Right lobe of liver (tissue), 6 donors: ENCODE results near the gene NUDT9. TPM values are rescaled to one million over a fixed set of nuclear protein-coding genes. Genes with fewer than 3 reads are reported as not detected.

Experiments used
- ATAC-seq, 4 donors: fragments of 200-7000 bp; cut with Tn5 transposase; one replicate each; pipeline ENCODE4 v1.9.1; 2020; ENCODE audit warnings: mild to moderate bottlenecking in 4 of 4, moderate library complexity in 4 of 4
- DNase-seq, 3 donors: peaks; one replicate each; pipeline ENCODE4 v3.0.0-alpha.2; 2020
- H3K27ac ChIP-seq, 3 donors: fragments of 200-600 bp; one replicate each; pipeline ENCODE4 v1.8.0; 2022
- H3K27me3 ChIP-seq, 2 donors: fragments of 200-600 bp; one replicate each; pipeline ENCODE4 v1.8.0; 2022
- H3K36me3 ChIP-seq, 4 donors: fragments of 200-600 bp; sonication (generic) in 1 of 4; one replicate each; pipeline versions ENCODE4 v1.5.1 to v1.8.0; 2017 to 2022; ENCODE audit warnings: control low read depth in 1 of 4
- H3K4me1 ChIP-seq, 4 donors: fragments of 200-600 bp; sonication (generic) in 1 of 4; one replicate each; pipeline versions ENCODE4 v1.5.1 to v1.8.0; 2017 to 2022; ENCODE audit warnings: control low read depth in 1 of 4
- H3K4me3 ChIP-seq, 3 donors: fragments of 200-600 bp; one replicate each; pipeline ENCODE4 v1.8.0; 2022
- H3K9me3 ChIP-seq, 4 donors: fragments of 200-600 bp; sonication (generic) in 1 of 4; one replicate each; pipeline versions ENCODE4 v1.5.1 to v1.8.0; 2017 to 2022; ENCODE audit warnings: control low read depth in 1 of 4
- CTCF ChIP-seq, 4 donors: fragments of 200-600 bp in 3 of 4; fragments of 450-650 bp in 1 of 4; IDR thresholded peaks; one replicate each; pipeline versions ENCODE4 v1.5.1 to v1.8.0; 2016 to 2022; ENCODE audit warnings: antibody characterized with exemption in 4 of 4, mild to moderate bottlenecking in 2 of 4
- POLR2A ChIP-seq: fragments of 450-650 bp; IDR thresholded peaks from one replicate; pipeline ENCODE4 v1.6.1; 2017; ENCODE audit warnings: antibody characterized with exemption, mild to moderate bottlenecking
- WGBS: methylation state at CpG from one replicate; pipeline ENCODE4 v1.1.6; 2018; ENCODE audit warnings: low coverage, low lambda C conversion rate; ENCODE audit not compliant: insufficient coverage; ENCODE audit errors: missing lambda C conversion rate; 5-methylcytosine and 5-hydroxymethylcytosine counted together
- intact Hi-C, 2 donors: fragments of 100-400 bp; cut with DNase I; formaldehyde crosslinking; loops; one replicate each; pipeline versions ENCODE4 v1.11.2 to v1.14.1; 2022
- small RNA-seq, 2 experiments: library from RNA; depleted of rRNA; stranded (forward); fragments of <200 nt; gene quantifications; one replicate each; pipeline ENCODE3, GENCODE V24; 2016
- total RNA-seq, 6 experiments: library from RNA; depleted of rRNA in 2 of 6; stranded (reverse); fragments of >200 nt in 2 of 6; fragmentation: NEBNext Ultra II Directional in 3 of 6; extraction: Animal tissue kit (Norgen Biotek cat#: 25700) in 3 of 6; gene quantifications; one replicate each; pipeline versions ENCODE4 v1.1.0 to v1.2.4, GENCODE V29; 2016 to 2023
- donor health status: DM: no; HTN: yes; CAD: no.
- donor health status: DM: no; HTN: no; CAD: no.
- donor health status: DM: no; HTN: no; CAD: no.
- donor health status: DM: no; HTN: yes; CAD: no.
- donor health status: DM: no; HTN: yes; CAD: no.

The NUDT9 gene
- total RNA-seq, 6 experiments from 2014 or later = 13.3 to 53.5 (median 21.2) TPM

DNA sequence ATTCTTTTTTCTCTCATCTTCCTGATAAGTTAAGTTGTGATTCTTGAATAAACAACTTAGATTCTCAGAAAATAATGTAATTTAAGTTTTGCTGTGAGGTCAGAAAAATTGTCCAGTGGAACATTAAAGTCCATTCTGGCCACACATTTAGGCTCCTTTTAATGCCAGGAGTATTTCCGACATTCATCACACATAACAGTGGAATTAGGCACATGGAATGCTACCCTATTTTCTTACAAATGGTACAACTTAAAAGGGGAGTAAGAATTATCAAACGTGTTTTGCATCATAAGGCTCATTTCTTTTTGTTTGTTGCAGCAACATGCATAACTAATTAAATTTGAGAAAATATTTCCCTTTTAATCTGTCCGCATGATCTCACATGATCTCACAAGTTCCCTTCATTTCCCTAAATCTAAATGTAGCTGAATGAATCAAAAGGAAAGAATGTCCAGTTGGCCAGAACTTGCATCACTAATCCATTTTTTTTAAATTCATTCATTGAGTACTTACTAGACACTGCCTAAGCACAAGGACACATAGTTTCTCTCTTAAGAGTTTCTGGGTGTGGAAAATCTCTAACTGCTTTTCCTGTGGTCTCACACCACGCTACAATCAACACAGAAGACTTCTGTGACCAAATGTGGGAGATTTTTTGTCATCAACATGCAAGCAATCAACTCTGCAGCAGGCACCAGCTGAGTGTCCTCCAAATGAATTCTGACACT is 84.8 kb downstream of the NUDT9 start:
- Histone ChIP-seq H3K4me3 (no peak overlapping the region), H3K36me3 (no peaks in the 10 kb centered on the region), H3K9me3 (no peaks in the 10 kb centered on the region), H3K27ac (no peak overlapping the region), H3K27me3 (no peaks in the 10 kb centered on the region), H3K4me1 (peaks cover 0 to 8% (median 2%) of the 10 kb centered on the region in 4 donors)
- intact Hi-C loops = no loop called here
- ATAC-seq = no peak
- DNase-seq = no peak
- 70% methylated on average over 4 of the region's 4 CpGs for WGBS
- no peak for TF ChIP-seq POLR2A
- TF ChIP-seq CTCF (IDR thresholded peaks at IDR 0.05) = no peak

Small RNA genes within 50 kb of the gene (small RNA-seq; reads per million reads assigned to genes)
- gene RN7SL681P = 0 reads per million in 2 experiments

Other genes with a start within 250 kb of the NUDT9 start
- gene KLHL8, start 202.0 kb upstream of the NUDT9 start, total RNA-seq = 1 to 10 TPM; 5.5 to 9.6 (median 7.2) TPM
- gene HSD17B13, start 99.7 kb upstream of the NUDT9 start, total RNA-seq = 100 to 1,000 TPM in 2 of 6 experiments, 10 to 100 TPM in 4; 27.1 to 181 (median 65.3) TPM
- 100 to 1,000 TPM in 5 of 6 experiments, 10 to 100 TPM in 1; 36.1 to 170 (median 127) TPM for gene HSD17B11, start 31.4 kb upstream of the NUDT9 start, total RNA-seq
- gene SPARCL1, start 106.8 kb downstream of the NUDT9 start, total RNA-seq = 10 to 100 TPM in 3 of 6 experiments, 1 to 10 TPM in 3; 5.3 to 14.3 (median 9.1) TPM
- not detected for gene DSPP, start 186.0 kb downstream of the NUDT9 start, total RNA-seq
- gene DMP1, start 227.7 kb downstream of the NUDT9 start, total RNA-seq = not detected